A673 (cell line): ENCODE data around the gene RAB4A. TPM values are rescaled to one million over a fixed set of nuclear protein-coding genes. Genes with fewer than 3 reads are reported as not detected.

Experiments
- BruUV-seq: library from RNA; stranded (reverse); fragments of 400-500 nt; replicated peaks from 2 replicates; lab custom pipeline; 2021; lab: Mats Ljungman, UMichigan
- CTCF ChIA-PET: fragments of 300-600 bp; sonication (Branson Sonifier 250); formaldehyde crosslinking; loops from one replicate; lab custom pipeline; 2022; ENCODE audit warnings: antibody characterized with exemption; lab: Charles Lee
- POLR2A ChIA-PET: fragments of 300-600 bp; sonication (Branson Sonifier 250); formaldehyde crosslinking; loops from one replicate; lab custom pipeline; 2022; ENCODE audit warnings: antibody characterized with exemption; ENCODE audit not compliant: low non-redundant PET; lab: Charles Lee
- DNase-seq: peaks from one replicate; pipeline ENCODE4 v3.0.0-alpha.2; 2015; ENCODE audit warnings: low spot score
- H3K27ac ChIP-seq: fragments of 200-600 bp; sonication (generic); 2 replicates; pipeline ENCODE4 v1.5.1; 2016; ENCODE audit warnings: mixed run types, low read depth, mild to moderate bottlenecking, mixed read lengths, antibody characterized with exemption, low read length; ENCODE audit not compliant: poor library complexity, severe bottlenecking
- H3K27me3 ChIP-seq: fragments of 200-600 bp; sonication (generic); replicated peaks from 2 replicates; pipeline ENCODE4 v1.6.1; 2017; ENCODE audit warnings: mixed run types, low read depth, mild to moderate bottlenecking, mixed read lengths, antibody characterized with exemption, low read length; ENCODE audit not compliant: insufficient read depth, poor library complexity
- H3K36me3 ChIP-seq: fragments of 200-600 bp; sonication (generic); 2 replicates; pipeline ENCODE4 v1.6.1; 2016; ENCODE audit warnings: mixed run types, mild to moderate bottlenecking, mixed read lengths, antibody characterized with exemption, low read length; ENCODE audit not compliant: insufficient read depth, poor library complexity, severe bottlenecking
- H3K4me1 ChIP-seq: fragments of 200-600 bp; sonication (generic); 2 replicates; pipeline ENCODE4 v1.6.1; 2017; ENCODE audit warnings: mixed run types, mild to moderate bottlenecking, mixed read lengths, antibody characterized with exemption, low read length; ENCODE audit not compliant: insufficient read depth, poor library complexity, severe bottlenecking
- H3K4me3 ChIP-seq: fragments of 200-600 bp; sonication (generic); 2 replicates; pipeline ENCODE4 v1.5.1; 2016; ENCODE audit warnings: low read depth, mixed run types, mild to moderate bottlenecking, mixed read lengths, low read length; ENCODE audit not compliant: poor library complexity, severe bottlenecking
- H3K9me3 ChIP-seq: fragments of 200-600 bp; sonication (generic); 2 replicates; pipeline ENCODE4 v1.6.1; 2016; ENCODE audit warnings: mixed run types, low read depth, mild to moderate bottlenecking, mixed read lengths, antibody characterized with exemption, low read length; ENCODE audit not compliant: poor library complexity, severe bottlenecking
- EZH2 ChIP-seq: fragments of 200-600 bp; sonication (generic); IDR thresholded peaks from 2 replicates; pipeline ENCODE4 v1.6.1; 2017; ENCODE audit warnings: borderline replicate concordance, low read depth, mild to moderate bottlenecking, mixed read lengths, antibody characterized with exemption, low read length; ENCODE audit not compliant: poor library complexity, severe bottlenecking
- intact Hi-C: fragments of 100-400 bp; cut with micrococcal nuclease; formaldehyde crosslinking; loops from one replicate; pipeline ENCODE4 v1.10.0; 2022; ENCODE audit not compliant: unreplicated experiment
- total RNA-seq: library from RNA; stranded (reverse); gene quantifications from 2 replicates; pipeline ENCODE4 v1.2.3, GENCODE V29; 2021
- TF ChIP-seq, protein P1 (sequence below): fragments of 300-800, 200-600 bp; sonication (generic); conservative IDR thresholded peaks from 2 replicates; pipeline ENCODE4 v1.5.1; 2017; ENCODE audit warnings: low read depth, mild to moderate bottlenecking, antibody characterized with exemption, low read length, moderate library complexity, mixed read lengths

The RAB4A gene
- total RNA-seq, 1 experiment from 2014 or later, result 51.6 TPM

DNA sequence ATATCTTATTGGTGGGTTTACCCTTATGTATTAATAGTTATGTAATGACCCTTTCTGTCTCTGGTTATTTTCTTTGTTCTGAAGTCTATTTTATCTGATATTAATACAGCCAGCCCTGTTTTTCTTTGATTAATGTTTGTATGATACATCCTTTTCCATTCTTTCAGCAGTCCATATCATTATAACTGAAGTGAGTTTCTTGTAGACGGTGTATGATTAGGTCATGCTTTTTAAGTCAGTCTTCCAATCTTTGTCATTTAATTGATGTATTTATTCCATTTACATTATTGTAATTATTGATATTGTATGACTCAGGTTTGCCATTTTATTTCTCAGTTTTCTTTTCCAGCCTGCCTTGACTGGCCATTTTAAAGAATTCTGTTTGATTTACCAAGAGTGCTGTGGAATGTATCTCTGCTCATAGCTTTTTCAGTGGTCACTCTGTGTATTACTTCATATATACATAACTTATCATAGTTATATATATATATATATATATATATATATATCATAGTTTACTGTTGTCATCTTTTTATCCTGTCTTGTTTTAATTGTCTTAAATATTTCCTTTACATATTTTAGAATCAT is 10.5 kb downstream of the RAB4A start:
- BruUV-seq, result no TSS peak
- TF ChIP-seq EZH2, result no peak
- TF ChIP-seq, protein P1, sequence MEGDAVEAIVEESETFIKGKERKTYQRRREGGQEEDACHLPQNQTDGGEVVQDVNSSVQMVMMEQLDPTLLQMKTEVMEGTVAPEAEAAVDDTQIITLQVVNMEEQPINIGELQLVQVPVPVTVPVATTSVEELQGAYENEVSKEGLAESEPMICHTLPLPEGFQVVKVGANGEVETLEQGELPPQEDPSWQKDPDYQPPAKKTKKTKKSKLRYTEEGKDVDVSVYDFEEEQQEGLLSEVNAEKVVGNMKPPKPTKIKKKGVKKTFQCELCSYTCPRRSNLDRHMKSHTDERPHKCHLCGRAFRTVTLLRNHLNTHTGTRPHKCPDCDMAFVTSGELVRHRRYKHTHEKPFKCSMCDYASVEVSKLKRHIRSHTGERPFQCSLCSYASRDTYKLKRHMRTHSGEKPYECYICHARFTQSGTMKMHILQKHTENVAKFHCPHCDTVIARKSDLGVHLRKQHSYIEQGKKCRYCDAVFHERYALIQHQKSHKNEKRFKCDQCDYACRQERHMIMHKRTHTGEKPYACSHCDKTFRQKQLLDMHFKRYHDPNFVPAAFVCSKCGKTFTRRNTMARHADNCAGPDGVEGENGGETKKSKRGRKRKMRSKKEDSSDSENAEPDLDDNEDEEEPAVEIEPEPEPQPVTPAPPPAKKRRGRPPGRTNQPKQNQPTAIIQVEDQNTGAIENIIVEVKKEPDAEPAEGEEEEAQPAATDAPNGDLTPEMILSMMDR, result no peak

DNA sequence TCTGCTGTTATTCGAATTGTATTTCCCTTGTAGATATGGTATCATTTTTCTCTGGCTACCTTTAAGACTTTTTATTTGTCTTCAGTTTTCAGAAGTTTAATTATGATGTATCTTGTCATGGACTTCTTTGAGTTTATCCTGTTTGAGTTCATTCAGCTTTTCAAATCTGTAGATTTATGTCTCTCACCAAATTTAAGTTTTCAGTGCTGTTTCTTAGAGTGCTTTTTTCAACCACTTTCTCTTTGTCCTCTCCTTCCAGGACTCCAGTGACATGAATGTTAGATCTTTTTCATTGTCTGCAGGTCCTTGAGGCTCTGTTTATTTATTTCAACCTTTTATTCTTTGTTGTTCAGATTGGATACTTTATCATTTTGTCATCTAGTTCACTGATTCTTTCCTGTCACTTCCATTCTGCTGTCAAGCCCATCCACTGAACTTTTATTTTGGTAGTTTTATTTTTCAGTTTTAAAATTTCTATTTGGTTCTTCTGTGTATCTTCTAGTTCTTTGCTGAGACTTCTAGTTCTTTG is 11.4 kb downstream of the RAB4A start:
- ChIA-PET CTCF (no interaction called here), POLR2A (no interaction called here)
- TF ChIP-seq, protein P1, result no peak
- TF ChIP-seq EZH2, result no peak
- Histone ChIP-seq H3K27ac (no peak overlapping the region), H3K9me3 (peaks cover 7% of the 10 kb centered on the region), H3K36me3 (no peaks in the 10 kb centered on the region), H3K27me3 (no peaks in the 10 kb centered on the region), H3K4me1 (no peaks in the 10 kb centered on the region), H3K4me3 (no peak overlapping the region)
- intact Hi-C loops, result no loop called here
- DNase-seq, result no peak
- BruUV-seq, result no TSS peak

More for the DNA sequence above, 10.5 kb downstream of the RAB4A start:
- H3K36me3 ChIP-seq, result no peaks in the 10 kb centered on the region
- ChIA-PET POLR2A (no interaction called here), CTCF (no interaction called here)
- H3K9me3 ChIP-seq, result peaks cover 7% of the 10 kb centered on the region
- H3K4me1 ChIP-seq, result no peaks in the 10 kb centered on the region
- H3K27ac ChIP-seq, result no peak overlapping the region
- DNase-seq, result no peak
- intact Hi-C loops, result no loop called here
- H3K4me3 ChIP-seq, result no peak overlapping the region
- H3K27me3 ChIP-seq, result no peaks in the 10 kb centered on the region

DNA sequence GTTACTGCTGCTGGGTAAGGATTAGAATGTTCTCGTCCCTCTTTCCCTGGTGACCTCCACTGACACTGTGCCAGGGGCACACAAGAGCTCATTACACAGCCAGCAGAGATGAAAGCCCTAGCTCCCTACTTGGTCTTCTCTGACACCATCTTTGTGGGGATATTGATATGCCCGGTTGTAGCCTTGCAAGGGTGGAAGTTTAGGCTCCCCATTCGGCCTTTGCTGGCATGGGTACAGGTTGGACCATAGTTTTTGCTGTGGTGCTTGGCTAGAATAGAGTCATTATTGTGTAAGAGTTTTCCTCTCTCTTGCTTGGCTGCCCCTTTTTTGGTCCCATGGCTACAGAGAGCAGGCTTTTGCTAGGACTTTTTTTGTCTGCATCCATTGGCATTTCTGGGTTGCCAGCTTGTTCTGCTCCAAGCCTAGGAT is 12.3 kb downstream of the RAB4A start:
- no peak for DNase-seq
- Histone ChIP-seq H3K9me3 (peaks cover 7% of the 10 kb centered on the region), H3K27ac (no peak overlapping the region), H3K27me3 (no peaks in the 10 kb centered on the region), H3K4me3 (no peak overlapping the region), H3K36me3 (no peaks in the 10 kb centered on the region), H3K4me1 (no peaks in the 10 kb centered on the region)
- ChIA-PET POLR2A (no interaction called here), CTCF (no interaction called here)
- TF ChIP-seq, protein P1, result no peak
- no peak for TF ChIP-seq EZH2
- intact Hi-C loops, result no loop called here
- BruUV-seq, result no TSS peak
